ENCODE data around the gene SIPA1L2.

The SIPA1L2 gene

GRCh38 chr1:232641507-232641906 is 11.6 kb upstream of the SIPA1L2 start:
- no peak for DNase-seq

- DNase-seq: no peak
Observed at GRCh38 chr1:232636799-232637198, 6.9 kb upstream of the SIPA1L2 start.

GRCh38 chr1:232635778-232636356 is 5.9 kb upstream of the SIPA1L2 start:
- peak; percentile 31 for DNase-seq

GRCh38 chr1:232635279-232635678 is 5.3 kb upstream of the SIPA1L2 start:
- no peak for DNase-seq

- no peak for DNase-seq
Observed at GRCh38 chr1:232634096-232634495, 4.2 kb upstream of the SIPA1L2 start.

GRCh38 chr1:232630894-232631195 is 912 bp upstream of the SIPA1L2 start:
- no peak for DNase-seq

GRCh38 chr1:232629250-232630046 is 485 bp downstream of the SIPA1L2 start:
- no peak for DNase-seq

- no peak for DNase-seq
Observed at GRCh38 chr1:232628335-232629249, 1.3 kb downstream of the SIPA1L2 start.

GRCh38 chr1:232627645-232628334 is 2.1 kb downstream of the SIPA1L2 start:
- peak; percentile 43 for DNase-seq

GRCh38 chr1:232627171-232627570 is 2.8 kb downstream of the SIPA1L2 start:
- DNase-seq: no peak

GRCh38 chr1:232626452-232626851 is 3.5 kb downstream of the SIPA1L2 start:
- DNase-seq: no peak

GRCh38 chr1:232625319-232625868 is 4.5 kb downstream of the SIPA1L2 start:
- DNase-seq: no peak

- no peak for DNase-seq
Observed at GRCh38 chr1:232624546-232625281, 5.2 kb downstream of the SIPA1L2 start.

- DNase-seq: no peak
Observed at GRCh38 chr1:232622981-232623380, 7.0 kb downstream of the SIPA1L2 start.

GRCh38 chr1:232622378-232622777 is 7.6 kb downstream of the SIPA1L2 start:
- DNase-seq: no peak

- DNase-seq: no peak
Observed at GRCh38 chr1:232621050-232621449, 8.9 kb downstream of the SIPA1L2 start.

GRCh38 chr1:232620356-232620969 is 9.5 kb downstream of the SIPA1L2 start:
- peak; percentile 91 for DNase-seq

GRCh38 chr1:232617237-232617636 is 12.7 kb downstream of the SIPA1L2 start:
- peak; percentile 35 for DNase-seq

GRCh38 chr1:232615306-232615800 is 14.6 kb downstream of the SIPA1L2 start:
- DNase-seq: no peak

GRCh38 chr1:232614811-232615210 is 15.1 kb downstream of the SIPA1L2 start:
- DNase-seq: no peak

- DNase-seq: peak; percentile 54
Observed at GRCh38 chr1:232613752-232614381, 16.1 kb downstream of the SIPA1L2 start.
